GM20431 (cell line): Measurements from ENCODE around the gene RNF212.

ENCODE experiments used
- in situ Hi-C: fragments of 300-500 bp; cut with MseI, MboI; formaldehyde crosslinking; loops from one replicate; pipeline ENCODE4 v1.15.0; 2020; ENCODE audit warnings: low sequenced_read_pairs; ENCODE audit not compliant: unreplicated experiment

RNF212 gene

DNA sequence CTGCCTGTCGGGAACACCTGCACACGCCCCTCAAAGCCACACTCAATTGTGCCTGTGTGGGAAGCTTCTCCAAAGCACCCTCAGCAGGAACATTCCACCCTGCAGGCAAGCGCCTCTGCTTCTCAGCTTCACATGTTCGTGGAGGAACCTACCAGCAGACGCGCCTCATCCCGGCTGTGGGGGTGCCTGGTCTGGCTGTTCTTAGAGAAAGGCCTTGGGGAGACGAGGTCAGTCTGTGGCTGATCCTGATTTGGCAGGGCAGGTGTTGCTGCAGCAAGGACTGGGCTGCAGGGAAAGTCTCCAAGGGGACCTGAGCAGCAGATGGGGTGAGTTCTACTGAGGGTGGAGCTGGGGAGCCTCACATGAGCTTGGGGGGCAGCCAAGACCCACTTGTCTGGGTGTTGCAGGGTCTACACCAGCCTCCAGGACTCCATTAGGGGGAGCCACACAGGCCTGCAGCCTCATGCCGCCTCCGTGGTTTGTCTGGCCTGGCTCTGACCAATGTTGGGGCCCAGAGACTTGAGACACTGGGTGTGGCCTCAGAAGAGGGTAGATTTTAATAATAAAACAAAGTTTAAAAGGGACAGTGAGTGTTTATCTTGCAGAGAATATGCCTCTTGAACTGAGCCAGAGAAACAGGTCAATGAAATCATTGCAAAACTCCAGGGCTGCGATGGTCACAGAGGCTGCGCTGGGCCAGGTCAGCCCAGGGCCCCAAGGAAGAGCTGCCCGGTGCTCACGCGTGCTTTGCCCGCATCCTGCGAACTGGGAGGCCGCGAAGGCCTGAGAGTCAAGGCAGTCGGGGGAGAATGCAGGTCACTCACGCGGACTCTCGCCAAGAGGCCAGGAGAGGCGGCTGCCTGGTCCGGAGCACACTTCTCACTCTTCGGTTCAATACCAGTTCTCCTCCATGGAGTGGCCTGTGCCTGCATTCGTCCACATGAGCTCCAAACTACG, 21.1 kb downstream of the RNF212 start:
- in situ Hi-C loops, result no loop called here

DNA sequence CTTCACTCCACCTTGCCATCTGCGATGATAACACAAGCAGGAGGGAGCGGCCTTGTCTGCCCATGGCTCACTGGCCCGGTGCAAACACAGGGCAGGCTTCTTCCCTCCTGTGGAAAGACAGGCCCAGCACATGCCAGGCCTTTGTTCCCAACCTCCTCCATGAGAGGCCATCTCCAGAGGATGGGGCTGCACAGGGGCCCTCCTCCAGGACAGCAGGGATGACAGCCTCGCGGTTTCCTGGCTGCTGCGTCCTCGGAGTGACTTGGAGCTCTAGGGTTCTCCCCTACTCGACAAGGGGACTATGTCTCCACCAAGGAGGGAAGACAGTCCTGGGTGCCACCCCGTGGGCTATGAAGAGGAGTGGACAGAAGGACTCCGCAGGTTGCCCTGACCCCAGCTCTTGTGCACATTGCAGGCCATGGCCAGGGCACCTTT, 21.8 kb downstream of the RNF212 start:
- in situ Hi-C loops, result no loop called here

DNA sequence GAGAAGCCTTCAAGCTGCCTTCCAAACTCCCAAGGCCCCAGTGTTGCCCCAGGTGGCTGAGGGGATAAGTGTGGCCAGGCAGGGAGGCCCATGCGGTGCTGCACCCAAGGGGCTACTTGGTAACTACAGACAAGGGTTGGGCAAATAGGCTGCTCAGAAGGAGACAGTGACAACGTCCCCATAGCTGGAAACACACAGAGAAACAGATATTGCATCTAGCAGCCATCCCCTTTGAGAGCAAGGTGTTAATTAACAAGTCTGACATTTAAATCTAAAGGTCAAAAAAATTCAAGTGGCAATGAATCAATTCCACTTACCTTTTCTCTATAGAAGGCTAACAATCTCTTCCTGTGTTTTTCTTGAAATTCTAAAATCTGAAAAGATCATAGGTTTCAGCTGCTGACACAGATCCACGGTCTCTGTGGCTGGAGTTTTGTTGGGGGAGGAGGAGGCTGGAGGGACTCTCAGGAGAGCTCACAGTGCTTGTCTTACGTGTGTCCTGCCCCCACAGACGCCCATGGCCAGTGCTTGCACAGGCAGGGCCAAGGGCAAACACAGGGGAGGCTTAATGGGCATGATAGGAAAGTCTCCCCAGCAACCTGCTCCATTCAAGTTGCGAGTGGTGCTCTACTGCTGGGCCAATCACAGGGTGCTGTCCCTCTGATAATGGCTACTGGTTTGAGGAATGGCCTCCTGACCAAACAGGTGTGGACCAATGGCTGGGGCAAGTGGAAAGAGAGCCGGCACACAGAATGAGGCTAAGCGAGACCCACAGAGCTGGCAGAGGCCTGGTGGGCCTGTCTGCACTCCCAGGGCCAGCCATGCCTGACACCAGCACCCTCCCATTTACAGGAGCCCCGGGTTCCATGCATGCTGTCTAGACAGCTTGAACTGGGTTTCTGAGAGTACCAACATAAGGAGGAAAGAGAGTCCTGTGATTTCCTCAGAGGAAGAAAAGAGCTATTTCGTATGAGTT, 22.6 kb downstream of the RNF212 start:
- in situ Hi-C loops, result no loop called here

DNA sequence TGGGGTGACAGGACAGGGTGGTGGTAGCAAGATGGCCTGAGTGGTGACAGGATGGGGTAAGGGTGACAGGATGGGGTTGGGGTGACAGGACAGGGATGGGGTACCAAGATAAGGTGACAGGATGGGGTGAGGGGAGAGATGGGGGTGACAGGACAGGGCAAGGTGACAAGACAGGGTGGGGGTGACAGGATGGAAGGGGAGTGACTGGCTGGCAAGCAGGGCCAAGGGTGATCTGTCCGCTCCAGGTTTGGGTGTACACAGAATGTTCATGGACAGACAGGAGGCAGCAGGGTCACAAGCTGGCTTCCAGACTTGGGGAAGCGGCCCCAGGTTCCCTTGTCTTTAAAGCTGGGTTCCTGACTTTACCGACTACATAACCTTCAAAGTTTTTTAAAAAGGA, 23.3 kb downstream of the RNF212 start:
- in situ Hi-C loops, result no loop called here

DNA sequence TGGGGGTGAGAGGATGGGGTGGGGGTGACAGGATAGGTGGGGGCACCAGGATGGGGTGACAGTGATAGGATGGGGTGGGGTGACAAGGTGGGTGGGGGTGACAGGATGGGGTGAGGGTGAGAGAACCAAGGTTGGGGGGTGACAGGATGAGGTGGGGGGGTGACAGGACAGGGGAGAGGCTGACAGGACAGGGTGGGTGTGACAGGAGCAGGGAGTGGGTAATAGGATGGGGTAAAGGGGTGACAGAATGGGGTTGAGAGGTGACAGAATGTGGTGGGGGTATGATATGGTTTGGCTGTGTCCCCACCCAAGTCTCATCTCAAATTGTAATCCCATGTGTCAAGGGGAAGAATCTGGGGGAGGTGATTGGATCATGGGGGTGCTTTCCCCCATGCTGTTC, 26.0 kb downstream of the RNF212 start:
- in situ Hi-C loops, result no loop called here

DNA sequence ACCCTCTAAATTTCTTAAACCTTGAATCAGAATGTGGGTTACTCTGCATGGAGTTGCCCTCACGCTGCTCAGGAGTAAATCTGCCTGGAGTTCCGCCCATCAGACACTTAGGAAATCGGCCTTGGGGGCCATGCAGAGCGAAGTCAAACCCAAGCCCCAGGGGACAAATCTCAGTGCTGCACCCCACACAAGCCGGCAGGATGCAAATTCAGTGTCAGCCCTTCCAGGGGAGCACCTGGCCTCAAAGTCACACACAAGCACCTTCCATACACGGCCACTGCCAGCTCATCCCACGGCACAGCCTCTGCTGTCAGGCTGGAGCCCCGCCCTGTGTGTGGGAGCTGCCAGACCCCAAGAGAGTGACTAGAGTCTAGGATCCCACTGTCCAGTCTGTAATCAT, 27.4 kb downstream of the RNF212 start:
- in situ Hi-C loops, result no loop called here

DNA sequence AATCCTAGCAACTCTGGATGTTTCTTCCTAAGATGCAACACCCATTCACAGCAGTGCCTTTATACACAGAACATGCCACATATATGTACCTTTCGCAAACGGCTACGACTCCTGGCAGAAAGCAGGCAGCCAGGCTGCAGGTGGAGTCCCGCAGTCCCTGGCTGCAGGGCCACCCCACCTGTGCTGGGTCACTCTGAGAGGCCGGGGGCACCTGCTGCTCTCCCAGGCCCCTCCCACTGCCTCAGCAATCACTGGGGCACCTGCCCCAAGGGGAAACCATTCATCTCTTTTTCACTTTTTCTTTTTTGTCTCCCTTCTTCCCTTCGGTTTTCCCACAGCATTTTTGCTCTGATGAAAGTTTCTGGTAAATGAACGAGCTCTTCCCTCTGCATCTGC, 28.0 kb downstream of the RNF212 start:
- in situ Hi-C loops, result no loop called here

DNA sequence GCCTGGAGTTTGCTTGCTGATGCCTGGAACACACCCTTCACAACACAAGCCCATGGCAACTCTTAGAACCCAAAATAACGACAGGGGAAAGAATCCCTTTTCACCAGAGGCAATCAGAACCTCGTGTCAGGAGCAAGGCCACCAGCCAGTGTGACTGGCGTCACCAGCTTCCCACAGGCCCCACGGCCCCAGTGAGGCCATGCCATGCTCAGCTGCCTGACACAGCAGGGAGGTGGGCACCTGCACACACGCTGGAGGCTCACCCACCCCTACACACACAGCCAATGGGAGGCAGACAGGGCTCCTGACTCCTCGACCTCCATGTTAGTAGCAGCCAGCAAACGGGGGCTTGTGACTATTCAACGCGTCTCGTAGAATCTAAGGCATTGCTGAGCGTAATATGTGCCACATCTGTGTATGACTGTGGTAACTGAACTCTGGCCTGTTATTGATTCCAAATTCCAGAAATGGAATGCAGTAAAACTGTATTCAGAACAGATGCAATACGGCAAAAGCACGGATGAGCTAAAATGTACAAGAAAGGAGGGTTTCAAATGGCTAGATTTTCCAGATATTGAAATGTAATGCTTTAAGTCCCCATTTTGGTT, 28.5 kb downstream of the RNF212 start:
- in situ Hi-C loops, result no loop called here

DNA sequence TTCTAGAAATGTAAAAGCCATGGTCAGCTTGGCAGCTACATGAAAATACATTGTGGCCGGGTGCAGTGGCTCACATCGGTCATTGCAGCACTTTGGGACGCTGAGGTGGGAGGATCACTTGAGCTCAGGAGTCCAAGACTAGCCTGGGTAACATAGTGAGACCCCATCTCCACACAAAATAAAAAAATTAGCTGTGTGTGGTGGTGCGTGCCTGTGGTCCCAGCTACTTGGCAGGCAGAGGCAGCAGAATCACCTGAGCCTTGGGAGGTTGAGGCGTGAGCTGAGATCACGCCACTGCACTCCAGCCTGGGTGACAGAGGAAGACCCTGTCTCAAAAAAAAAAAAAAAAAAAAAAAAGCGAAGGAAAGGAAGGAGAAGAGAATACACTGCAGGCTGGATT, 29.0 kb downstream of the RNF212 start:
- in situ Hi-C loops, result no loop called here

DNA sequence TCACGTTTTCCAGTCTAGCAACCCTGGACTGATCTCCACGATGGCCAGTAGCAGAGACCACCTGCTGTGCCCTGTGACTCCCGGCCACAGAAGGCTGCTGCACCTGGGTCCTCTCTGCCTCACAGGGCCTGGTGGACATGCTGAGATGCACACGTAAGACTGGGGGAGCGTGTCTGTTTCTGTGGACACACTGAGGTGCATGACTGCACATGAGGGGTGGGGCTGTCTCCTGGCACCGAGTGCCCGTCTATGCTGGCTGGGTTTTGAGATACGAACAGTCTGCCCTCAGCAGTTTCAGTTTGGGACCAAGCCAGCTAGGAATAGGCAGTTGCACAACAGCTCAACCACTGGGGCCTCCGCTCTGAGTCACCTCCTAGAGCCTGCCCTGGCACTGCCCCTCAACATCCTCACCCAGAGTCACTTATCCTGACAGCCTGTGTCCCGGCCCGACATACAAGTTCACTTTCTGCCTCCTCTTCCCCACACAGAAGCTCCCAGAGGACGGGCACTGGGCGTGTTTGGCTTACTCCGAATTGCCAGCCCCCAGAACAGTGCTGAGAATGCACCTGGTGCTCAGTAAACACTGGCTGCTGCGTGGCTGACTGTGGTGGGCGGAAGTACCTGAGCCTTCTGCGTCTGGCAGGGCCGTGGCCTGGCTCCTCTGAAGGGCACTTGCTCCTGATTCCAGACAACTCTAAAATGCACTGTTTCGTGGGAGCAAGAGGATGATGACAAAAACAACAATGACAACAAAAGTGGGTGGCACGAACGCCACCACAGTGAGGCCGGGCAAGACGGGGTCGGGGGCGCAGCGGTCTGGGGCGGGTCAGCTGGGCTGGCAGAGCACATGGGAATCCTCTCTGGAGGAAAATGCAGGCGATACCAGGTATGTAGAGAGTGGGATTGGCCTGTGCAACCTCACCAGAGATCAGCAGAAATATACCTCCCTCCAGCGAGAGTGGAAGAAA, 30.9 kb downstream of the RNF212 start:
- in situ Hi-C loops, result no loop called here

DNA sequence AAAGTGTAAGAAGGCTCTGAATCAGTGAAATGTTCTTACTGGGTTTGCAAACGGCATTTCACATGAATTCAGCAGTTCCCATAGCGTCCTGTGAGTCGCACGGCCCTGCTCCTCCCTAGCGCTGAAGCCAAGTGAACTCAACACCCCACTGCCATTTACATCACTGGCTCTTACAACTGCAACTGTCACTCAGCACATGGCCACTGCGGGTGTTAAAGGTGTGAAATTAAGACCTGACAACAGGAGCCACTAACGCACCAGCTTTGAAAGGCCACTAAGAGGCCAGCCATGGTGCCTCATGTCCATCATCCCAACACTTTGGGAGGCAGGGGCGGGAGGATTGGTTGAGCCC, 31.7 kb downstream of the RNF212 start:
- in situ Hi-C loops, result no loop called here

DNA sequence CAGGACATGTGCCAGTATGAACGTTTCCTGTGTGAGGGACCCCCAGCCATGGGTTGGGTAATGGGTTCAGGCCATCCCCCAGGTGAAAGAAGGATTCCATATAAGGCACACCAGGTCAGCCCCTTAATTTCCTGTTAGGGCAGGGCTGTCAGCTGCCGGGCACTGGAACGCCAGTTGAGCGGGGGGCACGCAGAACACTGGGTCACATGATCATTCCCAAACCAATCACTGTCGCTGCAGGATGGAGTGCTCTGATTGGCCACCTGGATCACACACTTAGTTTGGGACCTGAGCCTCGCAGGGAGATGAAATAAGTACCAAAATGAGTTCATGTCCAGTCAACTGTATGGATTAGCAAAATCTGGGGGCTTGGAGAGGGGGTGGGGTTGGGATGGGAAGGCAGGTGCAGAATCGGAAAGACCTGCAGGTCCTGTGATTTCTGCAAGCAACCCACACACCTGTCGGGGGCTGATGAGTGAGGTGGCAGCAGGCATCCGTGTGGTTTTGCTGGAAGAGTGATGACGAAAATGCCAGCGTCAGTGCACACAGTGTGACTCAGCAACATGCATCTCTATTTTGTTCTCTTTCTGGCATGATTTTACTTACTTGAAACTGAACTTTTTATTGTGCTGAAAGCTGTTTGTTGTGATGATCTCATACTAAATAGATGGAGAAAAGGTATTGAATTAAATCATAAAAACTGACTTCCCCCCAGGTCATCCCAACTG, 32.2 kb downstream of the RNF212 start:
- in situ Hi-C loops, result no loop called here

DNA sequence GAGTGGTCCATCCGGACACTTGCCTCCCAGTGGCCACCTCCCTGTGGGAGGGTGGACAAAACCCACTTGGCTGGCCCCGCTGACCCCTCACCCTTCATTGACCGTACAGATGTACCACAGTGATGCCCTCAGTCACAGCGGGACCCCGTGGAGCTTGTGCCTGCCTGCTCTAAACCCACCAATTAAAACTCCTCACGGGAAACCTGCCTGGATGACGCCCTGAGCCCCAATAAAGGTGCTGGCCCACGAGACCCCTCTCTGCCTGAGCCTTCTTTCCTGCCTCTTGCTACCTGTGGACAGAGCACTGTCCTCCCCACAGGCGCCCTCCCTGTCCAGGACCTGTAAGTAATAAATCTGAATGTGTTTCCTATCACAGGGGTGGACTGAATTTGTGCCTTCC, 32.9 kb downstream of the RNF212 start:
- in situ Hi-C loops, result no loop called here

DNA sequence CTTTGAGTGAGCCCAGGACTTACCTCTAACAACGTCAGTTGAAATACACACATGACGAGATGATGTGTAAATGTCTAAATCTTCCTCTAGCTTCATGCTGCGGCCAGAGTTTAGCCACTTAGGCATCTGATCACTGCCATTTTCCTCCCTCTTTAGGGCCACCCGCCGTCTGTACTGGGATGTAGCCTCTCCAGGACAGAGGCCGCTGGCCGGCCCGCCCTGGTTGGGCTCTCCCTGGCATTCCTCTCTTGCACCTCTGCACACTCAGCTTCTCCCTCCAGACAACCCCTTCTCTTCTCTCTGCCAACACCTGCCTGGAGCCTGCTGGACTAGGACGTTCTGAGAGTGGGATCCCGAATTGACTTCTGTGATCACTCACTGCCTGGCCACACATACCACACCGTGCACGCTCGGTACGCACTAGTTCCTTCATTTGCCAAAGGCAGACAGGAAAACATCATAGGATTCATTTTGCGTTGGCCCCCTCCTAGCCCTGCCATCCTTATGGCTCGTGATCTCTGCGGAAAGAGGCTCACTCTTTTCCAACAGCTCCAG, 33.6 kb downstream of the RNF212 start:
- in situ Hi-C loops, result no loop called here

DNA sequence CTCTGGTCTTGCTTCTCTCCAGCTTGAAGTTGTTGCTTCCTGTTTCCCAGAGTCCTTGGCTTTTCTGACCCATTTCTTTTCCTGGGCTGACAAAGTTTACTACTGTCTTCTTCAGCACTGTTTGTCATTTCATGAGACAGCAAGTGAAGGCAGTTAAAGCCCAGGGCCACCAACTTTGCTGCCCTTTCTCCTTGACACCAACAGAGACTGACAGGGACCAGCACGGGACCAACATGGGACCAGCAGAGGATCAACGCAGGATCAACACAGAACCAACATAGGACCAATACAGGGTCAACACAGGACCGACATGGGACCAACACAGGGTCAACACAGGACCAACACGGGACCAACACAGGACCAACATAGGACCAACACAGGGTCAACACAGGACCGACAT, 34.9 kb downstream of the RNF212 start:
- in situ Hi-C loops, result no loop called here

DNA sequence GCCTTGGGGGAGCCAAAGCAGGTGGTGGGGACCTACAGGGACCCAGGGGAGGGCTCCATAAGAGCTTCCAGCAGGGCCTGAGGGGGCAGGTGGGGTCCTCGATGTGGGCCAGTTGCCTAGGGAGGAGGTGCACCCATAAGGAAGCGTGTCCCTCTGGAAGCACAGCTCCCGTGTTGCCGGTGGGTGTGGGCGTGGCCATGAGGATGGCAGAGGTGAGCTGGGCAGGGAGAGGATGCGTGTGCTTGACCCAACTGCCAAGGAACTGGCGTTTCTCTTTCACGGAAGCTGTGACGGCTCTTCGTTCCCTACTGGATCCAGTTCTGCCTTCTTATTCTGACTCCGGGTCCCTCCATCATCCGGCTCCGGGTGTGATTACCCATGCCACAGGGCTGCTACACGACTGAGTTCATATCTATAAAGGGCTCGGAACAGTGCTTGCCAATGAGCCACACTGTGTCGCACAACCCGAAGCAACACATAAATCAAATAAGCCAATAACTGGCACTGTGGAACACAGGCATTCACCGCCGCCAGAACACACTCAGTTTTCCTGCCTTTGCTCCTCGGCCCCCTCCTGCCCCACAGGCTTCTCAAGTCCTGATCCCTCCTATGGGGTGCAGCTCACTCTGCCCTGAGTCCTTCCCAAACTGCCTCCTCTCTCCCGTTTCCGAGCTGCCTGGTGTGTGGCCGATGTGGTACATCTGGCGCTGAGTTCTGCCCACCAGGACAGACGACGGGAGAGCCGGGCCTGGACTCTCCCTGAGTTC, 35.5 kb downstream of the RNF212 start:
- in situ Hi-C loops, result no loop called here

DNA sequence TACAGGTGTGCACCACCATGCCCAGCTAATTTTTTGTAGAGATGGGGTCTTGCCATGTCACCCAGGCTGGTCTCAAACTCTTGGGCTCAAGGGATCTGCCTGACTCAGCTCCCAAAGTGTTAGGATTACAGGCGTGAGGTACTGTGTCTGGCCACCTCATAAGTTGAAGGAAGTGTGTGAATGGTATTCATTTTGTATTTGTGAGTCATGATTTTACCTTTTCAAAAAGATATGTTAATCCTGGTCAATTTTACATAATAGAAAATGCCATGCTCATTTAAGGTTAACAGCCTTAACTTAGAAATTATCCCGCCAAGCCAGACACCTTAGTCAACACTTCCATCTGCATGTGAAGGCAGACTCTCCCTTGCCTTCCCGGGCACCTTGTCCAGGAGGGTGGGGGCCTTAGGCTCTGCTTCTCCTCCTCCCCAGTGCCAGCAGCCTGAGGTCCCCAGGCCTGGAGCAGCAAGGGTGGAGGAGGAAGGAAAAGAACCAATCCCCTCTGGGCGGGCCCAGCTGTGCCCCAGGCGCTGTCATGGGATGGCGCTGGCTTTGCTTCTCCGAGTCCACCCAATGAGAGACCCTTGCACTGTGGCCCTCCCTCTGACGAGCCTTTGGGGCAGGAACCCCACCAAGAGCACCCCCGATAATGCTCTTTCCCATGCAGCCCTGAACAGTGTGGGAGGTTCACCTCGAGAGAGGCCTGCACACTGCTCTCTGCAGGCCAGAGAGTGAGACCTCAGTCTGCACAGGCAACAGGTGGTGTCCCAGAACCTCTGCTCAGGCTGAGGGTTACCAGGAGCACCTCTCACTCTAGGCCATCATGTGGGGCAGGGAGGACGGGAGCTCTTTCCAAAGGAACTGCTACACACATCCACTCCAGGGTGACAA, 37.3 kb downstream of the RNF212 start:
- in situ Hi-C loops, result no loop called here
